NB4 (cell line): Measurements from ENCODE around the gene PRRC2B.

ENCODE experiments used
- POLR2A ChIP-seq: IDR thresholded peaks from 2 replicates; pipeline ENCODE4 v1.6.1; 2011; ENCODE audit warnings: mild to moderate bottlenecking; ENCODE audit not compliant: insufficient read length; ENCODE audit errors: extremely low read depth
- TF ChIP-seq, protein P1 (sequence below): IDR thresholded peaks from one replicate; pipeline ENCODE4 v1.5.1; 2012; ENCODE audit warnings: low read depth, low read length

DNA sequence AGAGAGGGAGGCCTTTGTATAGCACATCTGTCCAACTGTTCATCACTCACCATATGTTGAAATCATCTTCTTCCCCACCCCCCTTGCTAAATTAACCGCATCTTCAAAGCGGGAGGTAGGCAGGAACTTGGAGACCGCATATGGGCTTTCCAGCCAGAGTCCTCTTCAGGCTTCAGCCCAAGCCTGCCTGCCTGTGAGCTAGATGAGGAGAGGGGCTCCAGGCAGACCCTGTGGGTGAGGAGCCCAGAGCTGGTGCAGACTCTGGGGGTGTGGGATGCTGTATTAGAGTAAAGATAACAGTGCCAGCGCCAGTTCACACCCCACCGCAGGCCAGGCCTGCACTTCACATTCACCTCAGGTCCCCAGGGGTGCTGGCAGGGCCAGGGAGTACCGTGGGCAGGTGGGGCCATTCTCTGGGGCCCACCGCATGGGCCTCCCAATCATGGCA lies 16.2 kb downstream of the PRRC2B start:
- TF ChIP-seq, protein P1, sequence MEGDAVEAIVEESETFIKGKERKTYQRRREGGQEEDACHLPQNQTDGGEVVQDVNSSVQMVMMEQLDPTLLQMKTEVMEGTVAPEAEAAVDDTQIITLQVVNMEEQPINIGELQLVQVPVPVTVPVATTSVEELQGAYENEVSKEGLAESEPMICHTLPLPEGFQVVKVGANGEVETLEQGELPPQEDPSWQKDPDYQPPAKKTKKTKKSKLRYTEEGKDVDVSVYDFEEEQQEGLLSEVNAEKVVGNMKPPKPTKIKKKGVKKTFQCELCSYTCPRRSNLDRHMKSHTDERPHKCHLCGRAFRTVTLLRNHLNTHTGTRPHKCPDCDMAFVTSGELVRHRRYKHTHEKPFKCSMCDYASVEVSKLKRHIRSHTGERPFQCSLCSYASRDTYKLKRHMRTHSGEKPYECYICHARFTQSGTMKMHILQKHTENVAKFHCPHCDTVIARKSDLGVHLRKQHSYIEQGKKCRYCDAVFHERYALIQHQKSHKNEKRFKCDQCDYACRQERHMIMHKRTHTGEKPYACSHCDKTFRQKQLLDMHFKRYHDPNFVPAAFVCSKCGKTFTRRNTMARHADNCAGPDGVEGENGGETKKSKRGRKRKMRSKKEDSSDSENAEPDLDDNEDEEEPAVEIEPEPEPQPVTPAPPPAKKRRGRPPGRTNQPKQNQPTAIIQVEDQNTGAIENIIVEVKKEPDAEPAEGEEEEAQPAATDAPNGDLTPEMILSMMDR, result no peak
- TF ChIP-seq POLR2A, result no peak
